Left ventricle myocardium inferior (tissue), 1 donor: ENCODE results near the gene ERICH6. TPM values are rescaled to one million over a fixed set of nuclear protein-coding genes. Genes with fewer than 3 reads are reported as not detected.

Experiments used
- DNase-seq: peaks from one replicate; pipeline ENCODE4 v3.0.0-alpha.2; 2020
- H3K27ac ChIP-seq: fragments of 200-600 bp; replicated peaks from 2 replicates; pipeline ENCODE4 v1.8.0; 2021
- H3K27me3 ChIP-seq: fragments of 200-600 bp; 2 replicates; pipeline ENCODE4 v1.8.0; 2021; ENCODE audit warnings: low read depth
- H3K36me3 ChIP-seq: fragments of 200-600 bp; 2 replicates; pipeline ENCODE4 v1.8.0; 2021
- H3K4me1 ChIP-seq: fragments of 200-600 bp; 2 replicates; pipeline ENCODE4 v1.8.0; 2021
- H3K4me3 ChIP-seq: fragments of 200-600 bp; 2 replicates; pipeline ENCODE4 v1.8.0; 2021; ENCODE audit warnings: mild to moderate bottlenecking, moderate library complexity
- H3K9me3 ChIP-seq: fragments of 200-600 bp; replicated peaks from 2 replicates; pipeline ENCODE4 v1.8.0; 2021
- CTCF ChIP-seq: fragments of 200-600 bp; IDR thresholded peaks from 2 replicates; pipeline ENCODE4 v1.8.0; 2021; ENCODE audit warnings: antibody characterized with exemption, mild to moderate bottlenecking, borderline replicate concordance
- intact Hi-C: fragments of 100-400 bp; cut with micrococcal nuclease; formaldehyde crosslinking; loops from one replicate; pipeline ENCODE4 v1.11.0; 2022
- total RNA-seq: library from RNA; stranded (reverse); fragmentation: NEBNext Ultra II Directional; extraction: Animal tissue kit (Norgen Biotek cat#: 25700); gene quantifications from one replicate; pipeline ENCODE4 v1.2.1, GENCODE V29; 2021
- donor health status: DM: no; HTN: yes; CAD: no; lungs with severe emphysema.

ERICH6 gene
- total RNA-seq, 1 donor from 2014 or later = 0.55 TPM

GRCh38 chr3:150687613-150688012 lies 16.1 kb downstream of the ERICH6 start:
- intact Hi-C loops = no loop called here
- no peaks in the 10 kb centered on the region for H3K36me3 ChIP-seq
- no peak overlapping the region for H3K27ac ChIP-seq
- no peak overlapping the region for H3K4me3 ChIP-seq
- H3K9me3 ChIP-seq = peaks cover 8% of the 10 kb centered on the region
- no peaks in the 10 kb centered on the region for H3K27me3 ChIP-seq
- no peak for DNase-seq
- no peaks in the 10 kb centered on the region for H3K4me1 ChIP-seq
- TF ChIP-seq CTCF = no peak

- DNase-seq = no peak
- Histone ChIP-seq H3K9me3 (no peaks in the 10 kb centered on the region), H3K4me3 (no peak overlapping the region), H3K4me1 (no peaks in the 10 kb centered on the region), H3K36me3 (no peaks in the 10 kb centered on the region), H3K27ac (no peak overlapping the region), H3K27me3 (no peaks in the 10 kb centered on the region)
- intact Hi-C loops = no loop called here
- TF ChIP-seq CTCF = no peak
Observed at GRCh38 chr3:150682824-150683223, 20.9 kb downstream of the ERICH6 start.

GRCh38 chr3:150682279-150682678 lies 21.4 kb downstream of the ERICH6 start:
- Histone ChIP-seq H3K9me3 (no peaks in the 10 kb centered on the region), H3K27me3 (no peaks in the 10 kb centered on the region), H3K36me3 (no peaks in the 10 kb centered on the region), H3K4me1 (no peaks in the 10 kb centered on the region), H3K27ac (no peak overlapping the region), H3K4me3 (no peak overlapping the region)
- TF ChIP-seq CTCF = no peak
- no peak for DNase-seq
- intact Hi-C loops = no loop called here

- no peaks in the 10 kb centered on the region for H3K4me1 ChIP-seq
- H3K9me3 ChIP-seq = peaks cover 5% of the 10 kb centered on the region
- no peak for TF ChIP-seq CTCF
- H3K36me3 ChIP-seq = no peaks in the 10 kb centered on the region
- no peak for DNase-seq
- intact Hi-C loops = no loop called here
- H3K27ac ChIP-seq = no peak overlapping the region
- no peaks in the 10 kb centered on the region for H3K27me3 ChIP-seq
- no peak overlapping the region for H3K4me3 ChIP-seq
Observed at GRCh38 chr3:150681057-150681456, 22.7 kb downstream of the ERICH6 start.

- H3K4me3 ChIP-seq = no peak overlapping the region
- H3K36me3 ChIP-seq = no peaks in the 10 kb centered on the region
- H3K27ac ChIP-seq = no peak overlapping the region
- H3K9me3 ChIP-seq = peaks cover 10% of the 10 kb centered on the region
- DNase-seq = no peak
- TF ChIP-seq CTCF = no peak
- intact Hi-C loops = no loop called here
- no peaks in the 10 kb centered on the region for H3K4me1 ChIP-seq
- no peaks in the 10 kb centered on the region for H3K27me3 ChIP-seq
Observed at GRCh38 chr3:150680562-150680961, 23.2 kb downstream of the ERICH6 start.

- Histone ChIP-seq H3K4me1 (no peaks in the 10 kb centered on the region), H3K27me3 (no peaks in the 10 kb centered on the region), H3K9me3 (peaks cover 17% of the 10 kb centered on the region), H3K4me3 (no peak overlapping the region), H3K27ac (no peak overlapping the region), H3K36me3 (no peaks in the 10 kb centered on the region)
- intact Hi-C loops = no loop called here
- TF ChIP-seq CTCF = no peak
- no peak for DNase-seq
Observed at GRCh38 chr3:150675587-150675986, 28.1 kb downstream of the ERICH6 start.
